SK-N-MC (cell line): Measurements from ENCODE around the gene INPP5A.

ENCODE experiments used
- DNase-seq: peaks from one replicate; pipeline ENCODE4 v3.0.0-alpha.2; 2011; ENCODE audit warnings: low read depth, low spot score
- H3K27ac ChIP-seq: fragments of 200-600 bp; sonication (generic); 2 replicates; pipeline ENCODE4 v1.5.1; 2016; ENCODE audit warnings: mixed run types
- H3K36me3 ChIP-seq: fragments of 200-600 bp; sonication (generic); 2 replicates; pipeline ENCODE4 v1.6.1; 2017; ENCODE audit warnings: antibody characterized with exemption, low read length, mixed read lengths; ENCODE audit not compliant: insufficient read depth
- H3K4me3 ChIP-seq: fragments of 200-600 bp; sonication (generic); 2 replicates; pipeline ENCODE4 v1.5.1; 2016
- H3K9ac ChIP-seq: fragments of 200-600 bp; sonication (generic); 2 replicates; pipeline ENCODE4 v1.8.0; 2017; ENCODE audit warnings: mixed run types, mixed read lengths; ENCODE audit not compliant: insufficient read length
- H3K9me3 ChIP-seq: fragments of 200-600 bp; sonication (generic); 2 replicates; pipeline ENCODE4 v1.6.1; 2017; ENCODE audit warnings: low read depth, mild to moderate bottlenecking, antibody characterized with exemption, low read length, moderate library complexity, mixed read lengths
- EZH2 ChIP-seq: fragments of 200-600 bp; sonication (generic); IDR thresholded peaks from one replicate; pipeline ENCODE4 v1.6.1; 2017; ENCODE audit warnings: antibody characterized with exemption
- FOXP2 ChIP-seq: optimal IDR thresholded peaks from 2 replicates; pipeline ENCODE3; 2011; ENCODE audit warnings: mild to moderate bottlenecking, moderate library complexity; ENCODE audit not compliant: insufficient read depth; ENCODE audit errors: extremely low read length, control extremely low read depth
- POLR2AphosphoS5 ChIP-seq: IDR thresholded peaks from 2 replicates; pipeline ENCODE4 v1.6.1; 2012; ENCODE audit warnings: mild to moderate bottlenecking, low read depth, low read length, borderline replicate concordance

Gene INPP5A

DNA sequence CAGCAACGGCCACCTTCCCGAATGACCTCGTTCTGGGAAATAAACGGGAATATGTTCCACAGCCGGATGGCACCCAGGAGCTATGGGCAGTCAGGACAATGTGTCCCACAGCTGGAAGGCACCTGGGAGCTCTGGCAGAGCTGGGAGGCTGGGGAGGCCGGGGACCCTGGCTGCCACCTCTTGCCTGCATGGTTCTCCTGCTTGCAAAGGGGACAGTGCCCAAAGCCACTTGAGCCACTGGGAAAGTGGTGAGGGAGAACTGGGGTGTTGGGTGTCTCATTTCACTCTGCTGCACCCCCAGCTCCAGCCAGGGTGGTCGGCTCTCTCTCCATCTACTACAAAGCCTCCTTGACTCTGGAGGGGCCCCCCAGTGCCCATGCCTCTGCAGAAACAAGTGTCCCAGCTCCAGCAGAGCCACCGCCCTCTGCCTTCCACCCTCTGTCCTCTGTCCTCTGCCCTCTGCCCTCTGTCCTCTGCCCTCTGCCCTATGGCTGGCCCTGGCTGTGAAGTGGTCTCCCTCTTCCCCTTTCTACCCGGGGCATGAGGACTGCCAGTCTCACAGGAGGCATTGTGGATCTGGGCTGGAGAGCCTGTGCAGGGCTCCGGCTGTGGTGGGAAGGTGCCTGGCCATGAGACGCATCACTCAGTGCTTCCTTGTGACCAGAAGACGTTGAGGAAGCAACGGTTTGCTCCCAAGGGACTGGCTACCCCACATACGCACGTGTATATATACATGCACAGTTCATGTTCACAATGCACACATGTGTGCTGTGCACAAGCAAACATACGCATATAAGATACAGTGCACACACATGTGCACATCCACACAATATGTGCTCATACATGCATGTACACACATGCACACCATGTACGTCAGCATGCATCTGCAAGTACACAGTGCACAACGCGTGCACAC lies 21.5 kb upstream of the INPP5A start:
- Histone ChIP-seq H3K36me3 (no peaks in the 10 kb centered on the region), H3K4me3 (no peak overlapping the region), H3K27ac (no peak overlapping the region), H3K9ac (no peak overlapping the region), H3K9me3 (no peaks in the 10 kb centered on the region)
- DNase-seq: no peak
- TF ChIP-seq POLR2AphosphoS5: no peak

DNA sequence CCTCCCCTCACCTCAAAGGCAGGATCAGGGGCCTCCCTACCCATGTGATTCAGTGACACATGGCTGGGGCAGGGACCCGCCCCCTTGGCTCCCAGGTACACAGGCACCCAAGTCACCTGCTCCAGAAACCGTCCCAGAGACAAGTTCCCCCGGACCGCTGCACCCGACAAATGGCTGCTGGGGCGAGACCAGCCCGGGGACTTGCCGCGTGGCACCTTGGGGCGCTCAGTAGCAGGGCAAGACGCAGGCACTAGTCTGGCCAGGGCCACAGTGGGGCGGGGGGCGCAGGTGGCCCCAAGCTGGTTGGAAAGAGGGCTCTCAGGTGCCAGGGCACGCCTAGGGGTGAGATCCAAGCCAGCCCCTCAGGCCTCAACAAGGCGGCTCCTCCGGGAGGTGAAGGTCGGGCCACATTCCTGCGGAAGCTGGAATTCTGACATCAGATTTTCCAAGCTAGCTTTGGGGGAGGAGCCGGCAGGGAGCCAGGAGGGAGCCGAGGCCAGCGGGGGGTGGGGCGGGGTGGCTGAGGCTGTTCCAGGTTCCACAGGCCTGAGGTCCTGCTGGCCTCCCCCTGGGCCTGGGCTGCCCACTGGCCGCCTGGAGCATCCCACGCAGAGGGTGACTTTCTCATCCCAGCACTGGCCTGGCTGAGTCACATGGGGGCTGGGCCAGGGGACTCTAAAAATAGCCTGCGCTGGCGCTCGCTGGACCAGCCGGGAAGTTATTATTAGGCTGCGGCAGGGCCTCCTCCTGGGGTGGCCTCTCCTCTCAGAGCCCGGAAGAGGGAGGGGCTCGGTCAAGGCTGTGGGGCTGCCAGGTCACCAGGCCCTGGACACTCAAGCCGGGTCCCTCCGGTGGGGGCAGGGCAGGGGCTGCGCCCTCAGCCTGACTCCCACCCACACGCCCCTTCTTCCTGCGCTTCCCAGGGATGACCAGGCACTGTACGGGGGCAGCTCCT lies 20.5 kb upstream of the INPP5A start:
- no peak overlapping the region for H3K9ac ChIP-seq
- TF ChIP-seq FOXP2 (no peak), POLR2AphosphoS5 (no peak), EZH2 (no peak)
- H3K36me3 ChIP-seq: no peaks in the 10 kb centered on the region
- no peak overlapping the region for H3K27ac ChIP-seq
- H3K9me3 ChIP-seq: no peaks in the 10 kb centered on the region
- no peak overlapping the region for H3K4me3 ChIP-seq
- DNase-seq: no peak

DNA sequence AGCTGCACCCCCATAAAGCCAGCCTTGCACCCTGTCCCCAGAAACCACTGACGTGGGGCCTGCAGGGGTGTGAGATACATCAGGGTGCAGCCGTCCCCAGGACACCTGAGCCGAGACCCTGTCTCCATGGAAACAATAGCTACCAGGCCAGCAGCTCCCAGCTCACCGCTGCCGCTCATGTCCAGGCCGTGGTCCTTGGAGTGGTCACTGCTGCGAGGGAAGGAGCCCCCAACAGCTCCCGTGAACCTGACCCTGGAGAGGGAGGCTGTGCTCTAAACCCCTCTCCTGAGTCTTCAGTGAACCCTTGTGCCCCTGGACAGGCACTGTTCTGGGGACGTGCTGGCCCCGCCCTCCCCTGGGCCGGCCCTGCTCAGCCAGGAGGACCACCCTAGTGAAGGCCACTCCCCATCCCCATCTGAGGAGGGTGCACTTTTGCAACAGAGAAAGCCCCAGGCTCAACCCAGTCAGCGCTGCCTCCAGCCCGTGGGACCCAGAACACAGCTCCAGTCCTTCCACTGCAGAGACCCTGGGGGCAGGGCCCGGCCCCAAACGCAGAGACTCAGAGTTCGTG lies 19.6 kb upstream of the INPP5A start:
- H3K27ac ChIP-seq: no peak overlapping the region
- no peak overlapping the region for H3K9ac ChIP-seq
- H3K4me3 ChIP-seq: no peak overlapping the region

DNA sequence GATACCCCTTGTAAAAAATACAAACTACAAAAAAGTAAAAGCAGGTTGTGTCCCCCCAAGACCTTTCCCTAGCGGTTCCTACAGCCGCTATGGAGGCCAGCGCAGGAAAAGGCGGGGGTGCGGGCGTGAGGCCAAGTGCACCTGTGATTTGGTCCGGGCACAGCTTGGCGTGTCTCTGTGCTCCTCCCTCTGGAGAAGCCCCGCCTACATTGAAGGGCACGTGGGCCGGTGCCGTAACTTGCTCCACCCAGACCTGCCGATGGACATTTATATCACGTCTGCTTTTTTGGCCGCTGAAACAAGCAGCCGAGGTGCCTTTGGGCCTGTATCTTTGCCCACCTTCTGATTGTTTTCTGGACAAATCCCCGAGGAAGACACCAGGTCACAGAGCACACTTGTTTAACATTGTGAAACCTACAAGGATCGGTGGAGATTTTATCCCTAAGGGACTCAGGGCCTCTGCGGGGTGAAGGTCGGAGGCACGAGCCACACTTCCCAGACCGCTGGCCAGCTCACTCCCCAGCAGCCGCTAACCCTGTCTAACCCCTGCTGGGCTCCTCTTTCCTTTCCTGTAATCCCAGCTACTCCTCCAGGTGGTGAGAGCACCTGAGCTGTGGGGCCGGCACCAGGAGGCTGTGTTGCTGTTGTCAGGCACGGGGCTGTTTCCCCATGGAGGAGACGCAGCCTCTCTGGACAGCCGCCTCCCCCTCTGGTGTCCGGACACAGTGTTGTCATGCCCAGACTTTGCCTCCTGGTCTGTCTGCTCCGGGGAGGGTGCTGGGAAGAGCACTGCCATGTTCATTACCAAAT lies 18.8 kb upstream of the INPP5A start:
- H3K9ac ChIP-seq: no peak overlapping the region
- TF ChIP-seq FOXP2 (no peak), POLR2AphosphoS5 (no peak), EZH2 (no peak)
- no peak overlapping the region for H3K4me3 ChIP-seq
- H3K27ac ChIP-seq: no peak overlapping the region
- no peak for DNase-seq
- no peaks in the 10 kb centered on the region for H3K9me3 ChIP-seq
- H3K36me3 ChIP-seq: no peaks in the 10 kb centered on the region

More for the DNA sequence above, 19.6 kb upstream of the INPP5A start:
- TF ChIP-seq FOXP2 (no peak), POLR2AphosphoS5 (no peak), EZH2 (no peak)
- no peak for DNase-seq
- no peaks in the 10 kb centered on the region for H3K9me3 ChIP-seq
- no peaks in the 10 kb centered on the region for H3K36me3 ChIP-seq

DNA sequence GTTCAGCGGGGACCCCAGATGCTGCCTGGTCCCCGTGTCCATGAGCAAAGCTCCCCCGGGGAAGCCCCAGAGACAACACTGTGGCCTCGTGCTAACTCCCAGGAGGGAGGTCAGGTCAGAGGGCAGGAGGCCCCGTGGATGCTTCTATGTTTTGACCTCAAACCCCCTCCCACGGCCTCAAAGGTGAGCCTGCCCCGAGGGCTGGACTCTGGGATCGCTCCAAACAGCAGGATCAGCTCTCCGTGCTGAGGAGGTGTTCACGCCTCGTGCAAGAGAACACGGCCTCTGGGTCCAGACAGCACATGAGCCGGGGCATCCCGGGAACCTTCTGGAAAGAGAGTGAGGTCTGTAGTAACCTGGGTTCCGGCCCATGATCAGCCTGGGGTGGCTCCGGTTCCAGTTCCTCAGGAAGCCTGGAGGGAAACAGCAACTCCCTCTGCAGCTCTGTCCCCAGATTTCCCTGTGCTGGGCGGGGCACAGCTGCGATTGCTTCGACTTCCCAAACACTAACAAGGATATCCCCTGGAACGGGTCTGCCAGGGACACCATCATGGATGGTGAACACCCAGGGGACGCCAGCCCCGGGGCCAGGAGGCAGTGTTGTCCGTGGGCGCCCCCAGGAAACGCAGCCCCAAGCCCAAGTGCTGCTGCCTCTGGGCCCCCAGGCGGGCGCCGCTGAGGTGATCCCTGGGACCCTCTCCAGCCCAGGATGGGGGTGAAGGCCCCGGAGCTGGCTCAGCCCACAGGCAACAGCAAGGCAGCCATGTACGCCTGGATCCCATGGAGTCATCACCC lies 18.0 kb upstream of the INPP5A start:
- H3K27ac ChIP-seq: no peak overlapping the region
- H3K9ac ChIP-seq: no peak overlapping the region
- no peaks in the 10 kb centered on the region for H3K36me3 ChIP-seq
- no peak for DNase-seq
- H3K4me3 ChIP-seq: no peak overlapping the region
- TF ChIP-seq FOXP2 (no peak), EZH2 (no peak), POLR2AphosphoS5 (no peak)
- no peaks in the 10 kb centered on the region for H3K9me3 ChIP-seq

DNA sequence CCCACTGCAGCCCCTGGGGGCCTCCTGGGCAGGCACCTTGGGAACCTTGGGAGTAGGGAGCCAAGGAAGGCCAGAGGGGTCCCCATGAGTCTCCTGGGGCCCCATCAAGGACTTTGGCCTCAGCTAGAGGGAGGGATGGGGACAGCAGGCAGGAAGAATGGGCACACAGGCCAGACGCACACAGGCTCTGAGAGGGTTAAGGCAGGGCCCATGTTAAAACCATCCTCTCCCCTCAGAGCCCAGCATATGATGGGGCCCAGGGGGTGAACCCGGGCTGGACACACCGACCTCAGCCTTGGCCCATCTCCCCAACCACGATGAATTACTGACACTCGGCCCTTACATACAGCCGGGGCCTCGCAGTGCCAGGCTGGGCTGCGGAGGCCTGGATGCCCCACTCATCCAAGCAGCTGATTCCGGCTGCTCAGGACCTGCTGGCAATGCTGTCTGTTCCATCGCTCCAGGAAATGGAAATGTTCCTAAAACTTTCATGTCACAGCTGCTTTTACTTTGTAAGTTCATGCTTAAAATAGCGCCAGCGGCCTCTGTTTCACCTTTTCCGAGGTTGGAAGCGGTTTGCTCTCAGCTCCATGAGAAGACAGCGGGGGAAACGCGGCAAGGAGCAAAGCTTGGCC lies 17.3 kb upstream of the INPP5A start:
- no peak for DNase-seq
- TF ChIP-seq POLR2AphosphoS5 (no peak), EZH2 (no peak), FOXP2 (no peak)
- no peak overlapping the region for H3K9ac ChIP-seq

DNA sequence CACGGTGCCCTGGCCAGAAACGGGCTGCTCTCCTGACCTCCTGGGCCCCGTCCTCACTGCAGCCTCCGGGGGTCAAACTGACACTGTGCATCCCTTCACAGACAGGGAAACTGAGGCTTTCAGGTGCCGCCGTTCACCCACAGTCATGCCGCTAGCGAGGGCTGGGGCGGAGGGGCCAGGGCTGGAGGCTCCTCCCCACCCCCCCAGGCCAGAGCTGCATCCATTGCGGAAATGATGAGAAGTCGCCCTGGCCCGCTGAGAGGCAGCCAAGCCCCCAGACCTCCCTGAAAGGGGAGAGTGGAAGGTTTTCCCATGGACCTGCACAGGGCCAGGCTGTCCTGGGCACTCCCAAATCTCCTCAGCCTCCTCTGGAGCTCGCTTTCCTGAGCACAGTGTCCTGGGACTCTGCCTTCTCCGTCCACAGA lies 16.5 kb upstream of the INPP5A start:
- Histone ChIP-seq H3K4me3 (no peak overlapping the region), H3K9ac (no peak overlapping the region), H3K9me3 (no peaks in the 10 kb centered on the region), H3K36me3 (no peaks in the 10 kb centered on the region), H3K27ac (no peak overlapping the region)
- no peak for DNase-seq
- no peak for TF ChIP-seq FOXP2
- no peak for TF ChIP-seq POLR2AphosphoS5
- TF ChIP-seq EZH2: no peak

More for the DNA sequence above, 17.3 kb upstream of the INPP5A start:
- Histone ChIP-seq H3K27ac (no peak overlapping the region), H3K4me3 (no peak overlapping the region), H3K9me3 (no peaks in the 10 kb centered on the region), H3K36me3 (no peaks in the 10 kb centered on the region)
